GM23338 (cell line): ENCODE results near the gene ZNF479. TPM values are rescaled to one million over a fixed set of nuclear protein-coding genes. Genes with fewer than 3 reads are reported as not detected.

Source experiments
- ATAC-seq: fragments of 200-7000 bp; cut with Tn5 transposase; 3 replicates; pipeline ENCODE4 v1.9.1; 2020
- DNase-seq: peaks from one replicate; pipeline ENCODE4 v3.0.0-alpha.2; 2015; ENCODE audit warnings: low spot score
- H2AFZ ChIP-seq: fragments of 200-600 bp; sonication (generic); 2 replicates; pipeline ENCODE4 v1.8.0; 2016; ENCODE audit warnings: antibody characterized with exemption, mild to moderate bottlenecking, moderate library complexity
- H3F3A ChIP-seq: fragments of 200-600 bp; sonication (generic); replicated peaks from 2 replicates; pipeline ENCODE4 v1.8.0; 2017; ENCODE audit warnings: antibody characterized with exemption, mixed run types, low read depth
- H3K27ac ChIP-seq: fragments of 200-600 bp; sonication (generic); 2 replicates; pipeline ENCODE4 v1.6.1; 2016; ENCODE audit warnings: low read depth
- H3K27me3 ChIP-seq: fragments of 200-600 bp; sonication (generic); 2 replicates; pipeline ENCODE4 v1.8.0; 2016; ENCODE audit warnings: mild to moderate bottlenecking, mixed run types, moderate library complexity; ENCODE audit not compliant: insufficient read depth
- H3K36me3 ChIP-seq: fragments of 200-600 bp; sonication (generic); 2 replicates; pipeline ENCODE4 v1.8.0; 2016; ENCODE audit warnings: mild to moderate bottlenecking; ENCODE audit not compliant: insufficient read depth
- H3K4me1 ChIP-seq: fragments of 200-600 bp; sonication (generic); 2 replicates; pipeline ENCODE4 v1.8.0; 2016; ENCODE audit warnings: mild to moderate bottlenecking, moderate library complexity; ENCODE audit not compliant: insufficient read depth
- H3K4me2 ChIP-seq: fragments of 200-600 bp; sonication (generic); 2 replicates; pipeline ENCODE4 v1.7.1; 2017; ENCODE audit warnings: mixed run types
- H3K4me3 ChIP-seq: fragments of 200-600 bp; sonication (generic); 2 replicates; pipeline ENCODE4 v1.6.1; 2016; ENCODE audit warnings: mixed run types
- H3K79me2 ChIP-seq: fragments of 200-600 bp; sonication (generic); replicated peaks from 2 replicates; pipeline ENCODE4 v1.8.0; 2017; ENCODE audit warnings: mild to moderate bottlenecking; ENCODE audit not compliant: insufficient read depth
- H3K9me2 ChIP-seq: fragments of 200-600 bp; sonication (generic); 2 replicates; pipeline ENCODE4 v1.8.0; 2017; ENCODE audit not compliant: insufficient read depth
- H4K20me1 ChIP-seq: fragments of 200-600 bp; sonication (generic); replicated peaks from 2 replicates; pipeline ENCODE4 v1.8.0; 2017; ENCODE audit warnings: mild to moderate bottlenecking; ENCODE audit not compliant: insufficient read depth
- H3K27ac Mint-ChIP-seq: 2 replicates; pipeline ENCODE4 v1.8.0; 2020; ENCODE audit warnings: inconsistent platforms, mild to moderate bottlenecking, moderate library complexity, mixed read lengths
- H3K27me3 Mint-ChIP-seq: 3 replicates; pipeline ENCODE4 v1.8.0; 2022; ENCODE audit warnings: low read depth, mild to moderate bottlenecking, moderate library complexity, mixed read lengths, inconsistent platforms; ENCODE audit not compliant: insufficient read depth, poor library complexity
- H3K36me3 Mint-ChIP-seq: 3 replicates; pipeline ENCODE4 v1.8.0; 2021; ENCODE audit warnings: low read depth, mild to moderate bottlenecking, inconsistent platforms, moderate library complexity, mixed read lengths
- H3K4me1 Mint-ChIP-seq: 3 replicates; pipeline ENCODE4 v1.8.0; 2020; ENCODE audit warnings: mild to moderate bottlenecking, inconsistent platforms, mixed read lengths
- H3K4me3 Mint-ChIP-seq: 3 replicates; pipeline ENCODE4 v1.8.0; 2021; ENCODE audit warnings: moderate library complexity, mild to moderate bottlenecking, inconsistent platforms, mixed read lengths
- H3K9me3 Mint-ChIP-seq: 3 replicates; pipeline ENCODE4 v1.8.0; 2020; ENCODE audit warnings: moderate library complexity, mild to moderate bottlenecking, inconsistent platforms, mixed read lengths
- CREB1 ChIP-seq: fragments of 250-450 bp; sonication (Bioruptor Pico); IDR thresholded peaks from 2 replicates; pipeline ENCODE4 v1.5.0; 2020; ENCODE audit warnings: low read depth, mild to moderate bottlenecking, moderate library complexity
- ETS1 ChIP-seq: IDR thresholded peaks from 2 replicates; pipeline ENCODE4 v1.6.1; 2016; ENCODE audit warnings: antibody characterized with exemption
- EZH2 ChIP-seq: fragments of 200-600 bp; sonication (generic); IDR thresholded peaks from one replicate; pipeline ENCODE4 v1.8.0; 2017; ENCODE audit warnings: antibody characterized with exemption, mild to moderate bottlenecking, low read depth; ENCODE audit not compliant: unreplicated experiment
- EZH2phosphoT487 ChIP-seq: fragments of 200-600 bp; sonication (generic); IDR thresholded peaks from one replicate; pipeline ENCODE4 v1.8.1; 2018; ENCODE audit warnings: antibody characterized with exemption; ENCODE audit not compliant: unreplicated experiment
- JUNB ChIP-seq: IDR thresholded peaks from one replicate; pipeline ENCODE4 v1.6.1; 2016; ENCODE audit warnings: antibody characterized with exemption; ENCODE audit not compliant: unreplicated experiment
- NANOG ChIP-seq: IDR thresholded peaks from 2 replicates; pipeline ENCODE4 v1.6.1; 2016; ENCODE audit warnings: antibody characterized with exemption, borderline replicate concordance
- POLR2AphosphoS5 ChIP-seq: IDR thresholded peaks from 2 replicates; pipeline ENCODE4 v1.6.1; 2016; ENCODE audit warnings: antibody characterized with exemption, low read depth
- REST ChIP-seq: IDR thresholded peaks from one replicate; pipeline ENCODE4 v1.6.1; 2018; ENCODE audit warnings: antibody characterized with exemption; ENCODE audit not compliant: unreplicated experiment
- STAT1 ChIP-seq: IDR thresholded peaks from one replicate; pipeline ENCODE4 v1.6.1; 2016; ENCODE audit warnings: antibody characterized with exemption; ENCODE audit not compliant: unreplicated experiment
- ZNF114 ChIP-seq: fragments of 250-450 bp; sonication (Bioruptor Pico); IDR thresholded peaks from 2 replicates; pipeline ENCODE4 v1.5.0; 2020; ENCODE audit warnings: mild to moderate bottlenecking, moderate library complexity
- ZNF331 ChIP-seq: fragments of 250-450 bp; sonication (Bioruptor Pico); IDR thresholded peaks from 2 replicates; pipeline ENCODE4 v1.5.0; 2020; ENCODE audit warnings: low read depth, mild to moderate bottlenecking, moderate library complexity
- ZNF462 ChIP-seq: fragments of 250-450 bp; sonication (Bioruptor Pico); IDR thresholded peaks from 2 replicates; pipeline ENCODE4 v1.5.0; 2020; ENCODE audit warnings: mild to moderate bottlenecking, moderate library complexity
- polyA plus RNA-seq: library from polyadenylated mRNA; unstranded; fragments of >200 nt; fragmentation: Nextera tagmentation; extraction: Ambion mirVana; gene quantifications from 2 replicates; pipeline ENCODE4 v1.2.1, GENCODE V29; 2016
- total RNA-seq: library from RNA; depleted of rRNA; stranded (reverse); fragments of >200 nt; shearing (Covaris generic); gene quantifications from 2 replicates; pipeline ENCODE4 v1.2.3, GENCODE V29; 2014
- TF ChIP-seq, protein P1 (sequence below), 2 experiments: fragments of 200-600 bp in 1 of 2; sonication (generic) in 1 of 2; conservative IDR thresholded peaks; 2 replicates each; pipeline versions ENCODE4 v1.5.1 to v1.6.1; 2016 to 2017; ENCODE audit warnings: antibody characterized with exemption in 2 of 2, low read depth in 2 of 2, mild to moderate bottlenecking in 2 of 2, moderate library complexity in 1 of 2

The ZNF479 gene
- total and polyA plus RNA-seq, 2 experiments from 2014 or later: not detected

GRCh38 chr7:57181281-57181680, 49.0 kb upstream of the ZNF479 start:
- Histone ChIP-seq H3F3A (no peaks in the 10 kb centered on the region), H4K20me1 (no peaks in the 10 kb centered on the region), H3K27ac (no peak overlapping the region), H3K9me2 (no peaks in the 10 kb centered on the region), H3K4me3 (no peak overlapping the region), H3K36me3 (no peaks in the 10 kb centered on the region; the same call in 1 of the 2 replicates), H2AFZ (no peak overlapping the region), H3K4me1 (no peaks in the 10 kb centered on the region), H3K79me2 (no peaks in the 10 kb centered on the region), H3K4me2 (no peak overlapping the region), H3K27me3 (no peaks in the 10 kb centered on the region)
- Mint-ChIP-seq H3K27me3 (peaks cover 7% of the 10 kb centered on the region), H3K4me3 (no peak overlapping the region), H3K9me3 (peaks cover 74% of the 10 kb centered on the region), H3K4me1 (no peaks in the 10 kb centered on the region), H3K27ac (no peak overlapping the region), H3K36me3 (peaks cover 33% of the 10 kb centered on the region)
- TF ChIP-seq ETS1 (no peak), NANOG (no peak), REST (no peak), ZNF462 (CRISPR knock-in tag) (no peak), CREB1 (CRISPR knock-in tag) (no peak), JUNB (no peak), ZNF114 (CRISPR knock-in tag) (no peak), STAT1 (no peak), EZH2 (no peak), ZNF331 (CRISPR knock-in tag) (no peak), POLR2AphosphoS5 (no peak), EZH2phosphoT487 (no peak)
- TF ChIP-seq, protein P1, sequence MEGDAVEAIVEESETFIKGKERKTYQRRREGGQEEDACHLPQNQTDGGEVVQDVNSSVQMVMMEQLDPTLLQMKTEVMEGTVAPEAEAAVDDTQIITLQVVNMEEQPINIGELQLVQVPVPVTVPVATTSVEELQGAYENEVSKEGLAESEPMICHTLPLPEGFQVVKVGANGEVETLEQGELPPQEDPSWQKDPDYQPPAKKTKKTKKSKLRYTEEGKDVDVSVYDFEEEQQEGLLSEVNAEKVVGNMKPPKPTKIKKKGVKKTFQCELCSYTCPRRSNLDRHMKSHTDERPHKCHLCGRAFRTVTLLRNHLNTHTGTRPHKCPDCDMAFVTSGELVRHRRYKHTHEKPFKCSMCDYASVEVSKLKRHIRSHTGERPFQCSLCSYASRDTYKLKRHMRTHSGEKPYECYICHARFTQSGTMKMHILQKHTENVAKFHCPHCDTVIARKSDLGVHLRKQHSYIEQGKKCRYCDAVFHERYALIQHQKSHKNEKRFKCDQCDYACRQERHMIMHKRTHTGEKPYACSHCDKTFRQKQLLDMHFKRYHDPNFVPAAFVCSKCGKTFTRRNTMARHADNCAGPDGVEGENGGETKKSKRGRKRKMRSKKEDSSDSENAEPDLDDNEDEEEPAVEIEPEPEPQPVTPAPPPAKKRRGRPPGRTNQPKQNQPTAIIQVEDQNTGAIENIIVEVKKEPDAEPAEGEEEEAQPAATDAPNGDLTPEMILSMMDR (conservative IDR thresholded peaks at IDR 0.05; ENCODE audit: low read depth in 2 of 2): no peak
- DNase-seq (no peak), ATAC-seq (no peak)
